Endodermal cell (in vitro differentiated cells): Measurements from ENCODE around the gene ACTN4. TPM values are rescaled to one million over a fixed set of nuclear protein-coding genes. Genes with fewer than 3 reads are reported as not detected.

Experiments used
- DNase-seq: peaks from one replicate; pipeline ENCODE4 v3.0.0-alpha.2; 2017
- H3K27ac ChIP-seq: 2 replicates; pipeline ENCODE4 v1.5.1; 2013; ENCODE audit warnings: mild to moderate bottlenecking, low read depth, low read length, moderate library complexity
- H3K27me3 ChIP-seq: 2 replicates; pipeline ENCODE4 v1.6.1; 2013; ENCODE audit warnings: mild to moderate bottlenecking, low read length, moderate library complexity; ENCODE audit not compliant: insufficient read depth, control insufficient read depth, poor library complexity, severe bottlenecking
- H3K36me3 ChIP-seq: 2 replicates; pipeline ENCODE4 v1.7.0; 2013; ENCODE audit warnings: mild to moderate bottlenecking, low read length, moderate library complexity; ENCODE audit not compliant: control insufficient read depth, insufficient read depth
- H3K4me1 ChIP-seq: one replicate; pipeline ENCODE4 v1.7.0; 2013; ENCODE audit warnings: low read length; ENCODE audit not compliant: control insufficient read depth, insufficient read depth
- H3K4me3 ChIP-seq: 2 replicates; pipeline ENCODE4 v1.5.1; 2013; ENCODE audit warnings: mild to moderate bottlenecking, low read length, moderate library complexity
- H3K9ac ChIP-seq: 2 replicates; pipeline ENCODE4 v1.6.1; 2013; ENCODE audit warnings: mild to moderate bottlenecking, low read length, moderate library complexity; ENCODE audit not compliant: poor library complexity, severe bottlenecking; ENCODE audit errors: extremely low read depth
- H3K9me3 ChIP-seq: 2 replicates; pipeline ENCODE4 v1.6.1; 2013; ENCODE audit warnings: mild to moderate bottlenecking, low read length, moderate library complexity; ENCODE audit not compliant: control insufficient read depth
- H3K27ac Mint-ChIP-seq: 2 replicates; pipeline ENCODE4 v1.8.0; 2020; ENCODE audit warnings: mixed read lengths
- H3K27me3 Mint-ChIP-seq: 2 replicates; pipeline ENCODE4 v1.8.0; 2021; ENCODE audit warnings: mild to moderate bottlenecking, mixed read lengths; ENCODE audit not compliant: insufficient read depth
- H3K36me3 Mint-ChIP-seq: 2 replicates; pipeline ENCODE4 v1.8.0; 2020; ENCODE audit warnings: low read depth, mixed read lengths
- H3K4me1 Mint-ChIP-seq: 2 replicates; pipeline ENCODE4 v1.8.0; 2020; ENCODE audit warnings: mixed read lengths
- H3K4me3 Mint-ChIP-seq: 2 replicates; pipeline ENCODE4 v1.8.0; 2020; ENCODE audit warnings: mild to moderate bottlenecking, moderate library complexity, mixed read lengths
- H3K9me3 Mint-ChIP-seq: 2 replicates; pipeline ENCODE4 v1.8.0; 2020; ENCODE audit warnings: mild to moderate bottlenecking, mixed read lengths
- CTCF ChIP-seq: fragments of 200-600 bp; sonication (generic); conservative IDR thresholded peaks from 2 replicates; pipeline ENCODE4 v1.5.0; 2021; ENCODE audit warnings: antibody characterized with exemption, mild to moderate bottlenecking
- WGBS, 2 experiments: methylation state at CpG; one replicate each; pipeline versions ENCODE4 v1.1.5 to v1.1.7; 2013; ENCODE audit warnings: missing lambda C conversion rate in 2 of 2, mixed read lengths in 1 of 2; ENCODE audit not compliant: insufficient coverage in 1 of 2, insufficient read length in 1 of 2; 5-methylcytosine and 5-hydroxymethylcytosine counted together
- total RNA-seq, 2 donors: library from RNA; stranded (reverse); fragmentation: NEBNext Ultra II Directional in 1 of 2; extraction: Animal tissue kit (Norgen Biotek cat#: 25700) in 1 of 2; gene quantifications; 2 replicates in 1 of 2; 3 replicates in 1 of 2; pipeline ENCODE4 v1.2.1, GENCODE V29; 2021

ACTN4 gene
- total RNA-seq, 2 donors from 2014 or later, result 378 to 437 TPM

GRCh38 chr19:38695317-38695683, 47.9 kb downstream of the ACTN4 start:
- Histone ChIP-seq H3K27ac (peak overlapping the region; percentile 50), H3K4me3 (no peak overlapping the region), H3K9me3 (no peaks in the 10 kb centered on the region), H3K4me1 (peaks cover 10% of the 10 kb centered on the region), H3K36me3 (peaks cover 46% of the 10 kb centered on the region), H3K27me3 (no peaks in the 10 kb centered on the region), H3K9ac (no peak overlapping the region)
- no peak for DNase-seq
- no peak for TF ChIP-seq CTCF
- no peaks in the 10 kb centered on the region for H3K27me3 Mint-ChIP-seq
- H3K27ac Mint-ChIP-seq, result peak overlapping the region; percentile 73
- H3K4me3 Mint-ChIP-seq, result no peak overlapping the region
- H3K36me3 Mint-ChIP-seq, result peaks cover 26% of the 10 kb centered on the region
- peaks cover 33% of the 10 kb centered on the region for H3K4me1 Mint-ChIP-seq
- 93 to 94% methylated on average over 7 to 9 of the region's 9 CpGs for WGBS, 2 experiments
- H3K9me3 Mint-ChIP-seq, result no peaks in the 10 kb centered on the region

- DNase-seq, result no peak
- WGBS, 2 experiments, result 92 to 96% methylated on average over 14 to 22 of the region's 22 CpGs
- peaks cover 29% of the 10 kb centered on the region for H3K36me3 Mint-ChIP-seq
- H3K9me3 Mint-ChIP-seq, result no peaks in the 10 kb centered on the region
- H3K4me1 Mint-ChIP-seq, result peaks cover 33% of the 10 kb centered on the region
- H3K36me3 ChIP-seq, result peaks cover 53% of the 10 kb centered on the region
- H3K9me3 ChIP-seq, result no peaks in the 10 kb centered on the region
- no peak overlapping the region for H3K9ac ChIP-seq
- TF ChIP-seq CTCF, result no peak
- peak overlapping the region; percentile 50 for H3K27ac ChIP-seq
- no peak overlapping the region for H3K4me3 ChIP-seq
- H3K4me3 Mint-ChIP-seq, result no peak overlapping the region
- peaks cover 10% of the 10 kb centered on the region for H3K4me1 ChIP-seq
- H3K27me3 ChIP-seq, result no peaks in the 10 kb centered on the region
- H3K27ac Mint-ChIP-seq, result peak overlapping the region; percentile 58
- no peaks in the 10 kb centered on the region for H3K27me3 Mint-ChIP-seq
Observed at GRCh38 chr19:38695832-38696728, 48.6 kb downstream of the ACTN4 start.

- no peak for TF ChIP-seq CTCF
- Histone ChIP-seq H3K4me3 (no peak overlapping the region), H3K9ac (no peak overlapping the region), H3K27ac (no peak overlapping the region), H3K9me3 (no peaks in the 10 kb centered on the region), H3K4me1 (peaks cover 10% of the 10 kb centered on the region), H3K27me3 (no peaks in the 10 kb centered on the region), H3K36me3 (peaks cover 59% of the 10 kb centered on the region)
- H3K36me3 Mint-ChIP-seq, result peaks cover 33% of the 10 kb centered on the region
- H3K27ac Mint-ChIP-seq, result peak overlapping the region; percentile 34
- DNase-seq, result no peak
- no peak overlapping the region for H3K4me3 Mint-ChIP-seq
- 96 to 100% methylated on average over 6 of the region's 6 CpGs for WGBS, 2 experiments
- peaks cover 33% of the 10 kb centered on the region for H3K4me1 Mint-ChIP-seq
- no peaks in the 10 kb centered on the region for H3K27me3 Mint-ChIP-seq
- H3K9me3 Mint-ChIP-seq, result no peaks in the 10 kb centered on the region
Observed at GRCh38 chr19:38696729-38697055, 49.2 kb downstream of the ACTN4 start.
